ENCODE results near the gene CCDC9.

Gene CCDC9

GRCh38 chr19:47255879-47256692, at the start of gene CCDC9:
Gene CCDC9, plus strand, starts transcription at chr19:47256525. Its CDS starts 1,876 bp downstream, at chr19:47258401.
- peak; percentile 93 to 98 for DNase-seq

- no peak for DNase-seq
These were observed 46.8 kb upstream of the CCDC9 start for GRCh38 chr19:47209319-47210179.

- DNase-seq, result no peak
These were observed 46.2 kb upstream of the CCDC9 start for GRCh38 chr19:47210180-47210490.

GRCh38 chr19:47210689-47211316, 45.5 kb upstream of the CCDC9 start:
- DNase-seq, result peak; percentile 12 to 16

- no peak for DNase-seq
These were observed 40.7 kb upstream of the CCDC9 start for GRCh38 chr19:47215581-47215980.

GRCh38 chr19:47221080-47221841, 35.1 kb upstream of the CCDC9 start:
- DNase-seq, result no peak

- DNase-seq, result no peak
These were observed 34.4 kb upstream of the CCDC9 start for GRCh38 chr19:47221890-47222289.

GRCh38 chr19:47225746-47226425, 30.4 kb upstream of the CCDC9 start:
- DNase-seq, result peak; percentile 79 to 92

GRCh38 chr19:47226426-47227351, 29.6 kb upstream of the CCDC9 start:
- DNase-seq, result peak in 1 of 2 donors; percentile 57

GRCh38 chr19:47227352-47228167, 28.8 kb upstream of the CCDC9 start:
- peak; percentile 7 to 47 for DNase-seq

- peak in 1 of 2 donors; percentile 27 for DNase-seq
These were observed 28.0 kb upstream of the CCDC9 start for GRCh38 chr19:47228168-47228936.

GRCh38 chr19:47228937-47229675, 27.2 kb upstream of the CCDC9 start:
- peak in 1 of 2 donors; percentile 32 for DNase-seq

GRCh38 chr19:47229676-47230053, 26.7 kb upstream of the CCDC9 start:
- peak in 1 of 2 donors; percentile 28 for DNase-seq

- DNase-seq, result peak in 1 of 2 donors; percentile 36
These were observed 26.0 kb upstream of the CCDC9 start for GRCh38 chr19:47230054-47230920.

GRCh38 chr19:47230921-47231214, 25.5 kb upstream of the CCDC9 start, which contains the start of gene BBC3:
Gene BBC3, minus strand, starts transcription at chr19:47231199. Its CDS starts 2,768 bp downstream, at chr19:47228431.
- DNase-seq, result no peak

GRCh38 chr19:47231215-47232054, 24.9 kb upstream of the CCDC9 start:
- peak; percentile 50 to 81 for DNase-seq
